ENCODE measurements around the gene PLXDC1.

Gene PLXDC1

GRCh38 chr17:39151150-39151942 lies at the start of gene PLXDC1:
Gene PLXDC1 (minus strand): TSS chr17:39151637. CDS start chr17:39151437, 200 bp downstream.
- DNase-seq, result no peak

- DNase-seq, result no peak
Observed at GRCh38 chr17:39200957-39201510, 49.6 kb upstream of the PLXDC1 start.

DNA sequence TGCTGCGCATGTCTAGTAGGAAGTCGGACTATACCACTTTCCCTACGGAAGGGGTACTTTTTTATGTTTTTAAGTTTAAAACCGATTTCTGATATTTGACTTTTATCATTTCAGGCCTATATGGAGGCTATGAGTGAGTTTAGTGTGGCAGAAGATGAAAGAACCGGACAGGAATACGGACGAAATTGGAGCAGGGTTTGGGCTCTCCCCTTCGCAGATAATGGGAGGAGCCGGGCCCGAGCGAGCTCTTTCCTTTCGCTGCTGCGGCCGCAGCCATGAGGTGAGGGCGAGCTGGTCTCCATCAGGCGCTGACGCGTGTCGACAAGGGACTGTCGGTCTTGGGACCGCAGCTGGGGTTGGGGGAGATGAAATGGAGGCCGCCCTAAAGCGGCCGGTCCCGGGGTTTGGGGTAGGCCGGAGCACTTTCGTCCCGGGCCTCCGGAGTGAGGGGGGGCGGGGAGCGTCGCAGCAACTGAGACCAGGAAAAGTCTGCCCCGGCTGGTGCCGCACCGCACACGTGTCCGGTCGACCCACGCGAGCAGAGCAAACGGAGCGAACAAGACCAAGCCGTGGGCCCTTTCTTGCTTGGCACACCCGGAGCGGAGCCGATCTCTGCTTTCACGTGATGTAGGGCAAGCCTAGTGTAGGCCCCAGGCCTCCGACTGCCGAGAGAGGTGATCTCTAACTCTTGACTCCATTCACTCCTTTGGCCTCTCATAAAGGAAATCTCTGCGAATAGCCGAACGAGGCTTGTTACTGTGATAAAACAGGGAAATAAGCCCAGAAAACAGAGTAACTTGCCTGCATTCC lies 48.8 kb upstream of the PLXDC1 start, which contains the start of gene RPL19:
Gene RPL19 (plus strand): TSS at position 214 of the 810 bp plus-strand sequence. CDS start 62 bp downstream, at position 276.
- DNase-seq, result no peak

DNA sequence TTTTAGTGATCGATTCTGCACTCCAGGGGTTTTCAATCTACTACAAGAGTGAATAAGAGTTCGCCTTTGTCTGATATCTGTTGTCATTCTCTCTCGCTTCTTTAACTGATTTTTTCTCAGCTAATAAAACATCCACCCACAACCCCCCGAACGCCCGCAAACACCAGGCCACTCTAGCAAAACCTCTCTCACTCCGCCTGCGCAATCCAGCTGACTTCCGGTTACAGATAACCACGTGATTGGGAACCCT lies 48.3 kb upstream of the PLXDC1 start:
- DNase-seq, result peak; percentile 85

DNA sequence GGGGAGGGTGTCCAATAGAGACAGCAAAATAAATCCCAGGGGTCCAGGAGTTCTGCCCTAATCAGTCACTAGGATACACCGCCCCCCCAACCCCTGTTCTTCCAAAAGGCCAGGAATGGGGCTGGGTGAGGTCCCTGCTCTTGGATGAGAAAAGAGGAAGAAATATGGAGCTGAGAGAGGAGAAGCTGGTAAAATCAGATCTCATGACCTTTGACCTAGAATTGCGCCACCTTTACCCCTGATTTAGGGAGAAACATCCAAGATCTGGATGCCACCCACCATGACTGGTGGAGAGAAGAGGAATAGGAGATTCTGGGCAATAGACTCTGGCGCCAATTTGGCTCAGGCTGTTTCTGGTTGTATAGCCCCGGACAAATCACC lies 46.7 kb upstream of the PLXDC1 start:
- DNase-seq, result no peak

- peak; percentile 79 for DNase-seq
Observed at GRCh38 chr17:39197380-39198185, 46.1 kb upstream of the PLXDC1 start, which contains the start of gene CACNB1. Gene CACNB1 (minus strand): TSS chr17:39197669. CDS start chr17:39197495, 174 bp downstream.

DNA sequence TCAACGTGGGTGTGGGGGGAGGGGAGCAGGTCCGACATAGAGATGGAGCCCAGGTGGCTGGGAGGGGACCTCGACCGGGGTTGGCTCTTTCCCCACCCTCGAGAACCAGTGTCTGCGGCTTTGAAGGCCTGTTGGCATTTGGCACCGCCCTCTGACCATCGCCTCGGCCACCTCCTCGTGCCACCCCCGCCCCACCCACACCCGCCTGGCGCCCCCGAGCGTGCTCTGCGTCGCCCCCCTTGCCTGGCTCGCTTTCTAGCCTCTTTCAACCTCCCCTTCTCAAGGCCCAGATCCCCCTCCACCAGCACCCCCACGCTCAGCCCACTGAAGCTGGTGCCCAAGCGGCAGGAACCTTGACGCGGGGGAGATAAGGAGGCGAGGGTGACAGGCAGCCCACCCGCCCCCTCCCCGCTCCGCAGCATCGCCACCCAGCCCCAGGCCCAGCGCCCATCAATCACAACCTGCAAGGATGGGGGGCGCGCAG lies 45.4 kb upstream of the PLXDC1 start:
- peak; percentile 48 for DNase-seq

GRCh38 chr17:39196241-39196807 lies 44.9 kb upstream of the PLXDC1 start:
- no peak for DNase-seq

DNA sequence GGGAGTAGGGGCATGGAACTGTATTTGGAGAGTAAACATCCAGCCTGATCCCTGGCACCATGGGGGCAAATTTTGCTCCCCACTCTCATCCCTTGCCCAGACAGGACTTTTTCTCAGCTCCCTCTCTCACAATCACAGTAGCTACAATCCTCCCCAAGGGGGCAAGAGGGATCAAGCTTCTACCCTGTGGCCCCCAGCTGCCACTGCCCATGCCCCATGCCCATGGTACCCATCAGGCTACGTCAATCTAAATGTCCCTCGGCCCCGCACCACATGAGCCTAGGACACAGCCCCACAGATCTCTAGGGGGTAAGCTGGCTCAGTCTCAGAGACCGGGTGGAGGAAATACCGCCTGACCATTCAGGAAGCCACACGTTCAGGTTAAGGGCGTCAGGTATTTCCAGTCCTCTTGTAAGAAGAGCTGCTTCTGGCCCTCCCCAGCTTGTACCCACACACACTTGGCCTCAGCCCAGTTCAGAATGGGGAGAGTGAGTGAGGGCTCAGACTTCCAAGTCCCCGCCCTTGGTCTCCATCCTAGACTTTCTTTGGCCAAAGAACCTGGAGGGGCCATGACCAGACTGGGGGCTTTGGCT lies 44.2 kb upstream of the PLXDC1 start:
- no peak for DNase-seq

- no peak for DNase-seq
Observed at GRCh38 chr17:39194985-39195524, 43.6 kb upstream of the PLXDC1 start.

DNA sequence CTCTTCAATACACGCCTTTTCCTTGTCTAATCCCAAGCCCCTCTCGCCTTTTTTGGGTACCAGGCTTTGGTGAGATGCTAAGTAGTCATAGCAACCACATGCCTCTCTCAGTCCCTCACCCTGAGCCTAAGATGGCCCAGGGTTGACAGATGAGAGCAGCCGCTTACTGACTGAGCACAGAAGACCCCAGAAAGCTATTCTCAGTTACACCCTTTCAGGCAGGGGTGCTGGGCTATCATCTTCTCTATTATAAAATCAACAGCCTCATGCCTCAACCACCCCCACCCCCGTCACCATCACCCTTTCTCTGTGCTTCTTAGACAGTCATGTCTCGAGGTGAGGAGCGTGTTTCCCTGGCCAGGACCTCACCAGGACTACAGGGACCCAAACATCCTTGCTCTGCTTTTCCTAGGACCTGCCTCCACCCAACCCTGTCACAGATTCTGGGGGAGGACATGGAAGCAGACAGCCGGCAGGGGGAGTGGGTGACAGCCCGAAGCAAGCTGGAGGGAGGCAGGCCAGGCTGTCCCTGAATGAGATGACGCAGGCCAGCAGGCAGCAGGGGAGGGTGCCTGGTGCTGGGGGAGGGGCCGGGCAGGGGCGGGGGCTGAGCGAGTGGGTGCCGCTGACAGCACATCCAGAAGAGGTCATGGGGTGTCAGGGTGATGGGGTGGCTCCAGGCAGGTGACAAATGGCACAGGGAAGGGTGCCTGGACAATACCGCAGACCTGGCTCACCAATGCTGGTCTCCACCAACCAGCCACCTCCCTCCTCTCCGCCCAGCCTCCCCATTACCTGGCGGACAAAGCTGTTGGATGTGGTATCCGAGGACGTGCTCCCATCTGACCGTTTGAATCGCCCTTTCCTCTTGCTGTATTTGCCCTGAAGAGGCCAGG lies 42.9 kb upstream of the PLXDC1 start:
- no peak for DNase-seq

DNA sequence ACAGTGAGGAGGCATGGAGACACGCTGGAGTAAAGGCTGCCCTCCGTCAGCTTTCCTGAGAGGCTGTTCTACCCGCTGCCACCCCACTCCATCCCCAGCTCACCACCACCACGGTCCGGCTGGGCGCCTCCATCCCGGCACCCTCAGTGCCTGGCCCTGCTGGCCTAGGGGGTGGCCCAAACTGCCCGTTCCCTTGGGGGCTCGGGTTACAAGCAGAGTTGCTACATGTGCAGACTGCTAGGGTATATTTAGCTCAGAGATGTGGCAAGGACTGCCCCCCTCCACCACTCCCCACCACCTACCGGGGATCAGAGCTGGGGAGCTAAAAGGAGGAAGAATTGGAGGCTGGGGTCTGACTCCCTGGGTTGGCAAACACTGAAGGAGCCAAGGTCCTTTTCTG lies 41.9 kb upstream of the PLXDC1 start:
- no peak for DNase-seq

DNA sequence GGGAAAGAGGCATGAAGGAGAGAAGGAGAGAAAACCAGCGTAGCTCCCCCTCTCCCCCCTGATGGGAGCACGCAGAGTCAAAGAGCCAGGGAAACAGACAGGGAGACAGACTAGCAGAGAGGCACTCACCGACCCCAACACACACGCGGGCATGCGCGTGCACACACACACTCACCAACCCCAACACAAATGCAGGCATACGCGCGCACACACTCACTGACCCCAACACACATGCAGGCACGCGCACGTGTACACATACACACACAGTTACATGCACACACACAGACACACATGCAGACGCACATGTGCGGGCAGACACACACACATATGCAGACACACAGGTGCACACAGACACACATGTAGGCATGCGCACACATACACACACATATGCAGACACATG lies 41.5 kb upstream of the PLXDC1 start:
- no peak for DNase-seq

DNA sequence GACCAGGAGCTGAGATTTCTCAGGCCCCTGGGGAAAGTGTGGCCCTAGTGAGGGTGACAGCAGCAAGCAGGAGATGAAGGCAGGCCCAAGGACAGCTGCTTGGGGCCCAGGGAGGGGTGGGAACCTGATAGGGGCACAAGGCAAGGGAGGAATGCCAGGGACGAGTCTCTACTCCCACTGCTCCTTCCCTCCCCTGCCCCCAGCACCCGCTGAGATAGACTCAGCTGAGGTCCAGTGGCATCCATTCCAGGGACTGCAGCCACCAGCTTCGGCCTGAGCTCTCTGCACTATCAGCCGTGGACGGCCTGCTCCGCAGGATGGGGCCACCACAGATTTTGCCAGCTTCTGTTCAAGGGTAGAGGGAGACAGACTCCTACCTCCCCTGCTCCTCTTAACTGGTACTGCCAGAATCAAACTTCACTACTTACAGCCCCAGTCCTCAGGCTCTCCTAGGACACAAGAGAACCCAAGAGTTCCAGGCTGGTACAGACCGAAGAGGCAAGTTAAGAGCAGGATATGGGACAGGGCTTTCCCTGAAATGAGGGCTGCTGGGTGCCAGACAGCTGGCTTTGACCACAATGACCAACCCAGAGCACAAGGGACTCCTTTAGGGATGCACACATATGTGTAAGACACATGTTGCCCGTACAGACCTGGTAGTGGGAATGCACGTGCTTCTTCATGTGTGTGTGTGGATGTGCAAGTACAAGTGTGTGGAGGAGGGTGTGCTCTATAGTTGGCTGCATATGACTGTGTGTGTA lies 40.5 kb upstream of the PLXDC1 start:
- DNase-seq, result no peak

DNA sequence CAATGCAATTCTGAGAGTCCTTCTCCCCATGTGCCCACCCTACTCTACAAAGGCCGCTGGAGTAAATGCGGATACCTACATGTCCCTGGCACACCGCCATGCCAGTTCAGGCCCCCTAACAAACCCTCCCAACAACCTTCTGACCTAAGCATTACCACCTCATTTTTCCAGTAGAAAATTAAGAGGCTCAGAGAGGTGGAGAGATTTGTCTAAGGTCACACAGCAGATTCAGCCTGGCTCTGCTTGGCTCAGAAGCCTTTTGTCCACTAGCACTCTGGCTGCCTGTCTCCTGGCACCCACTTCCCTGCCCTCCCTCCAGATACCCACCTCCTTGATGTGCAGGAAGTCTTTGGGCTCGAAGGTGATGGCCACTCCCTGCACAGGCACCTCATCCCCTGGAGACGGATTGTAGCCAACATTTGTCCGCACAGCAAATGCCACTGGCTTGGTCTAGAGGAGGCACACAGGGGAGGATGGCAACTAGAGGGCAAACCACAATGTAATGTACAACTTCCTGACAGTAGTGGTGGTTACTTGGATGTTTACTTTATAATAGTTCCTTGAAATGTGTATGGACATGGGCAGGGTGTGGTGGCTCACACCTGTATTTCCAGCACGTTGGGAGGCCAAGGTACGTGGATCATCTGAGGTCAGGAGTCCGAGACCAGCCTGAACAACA lies 35.9 kb upstream of the PLXDC1 start:
- no peak for DNase-seq

DNA sequence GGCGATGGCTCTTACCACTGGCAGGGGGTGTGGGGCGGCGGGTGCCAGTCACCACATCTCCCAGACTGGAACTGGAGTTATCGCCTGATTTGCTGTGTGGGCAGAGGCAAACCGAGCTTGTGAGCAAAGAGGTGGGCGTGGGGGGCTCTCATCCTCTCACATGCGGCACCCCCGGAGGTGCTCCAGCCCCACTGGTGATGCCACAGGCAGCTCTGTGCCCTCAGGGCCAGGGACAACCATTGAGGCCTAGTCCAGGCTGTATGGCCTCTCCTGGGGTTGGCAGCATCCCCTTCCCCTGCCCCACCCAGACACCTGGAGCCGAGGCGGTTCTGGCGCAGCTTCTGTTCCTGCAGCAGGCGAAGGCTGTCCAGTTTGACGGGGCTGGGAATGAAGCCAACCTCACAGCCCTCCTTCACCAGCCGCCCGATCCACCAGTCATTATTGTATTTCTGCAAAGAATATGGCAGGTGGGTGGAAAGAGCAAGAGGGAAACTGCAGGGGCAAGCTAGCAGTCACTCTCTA lies 35.1 kb upstream of the PLXDC1 start:
- no peak for DNase-seq

- no peak for DNase-seq
Observed at GRCh38 chr17:39183720-39184119, 32.3 kb upstream of the PLXDC1 start.

DNA sequence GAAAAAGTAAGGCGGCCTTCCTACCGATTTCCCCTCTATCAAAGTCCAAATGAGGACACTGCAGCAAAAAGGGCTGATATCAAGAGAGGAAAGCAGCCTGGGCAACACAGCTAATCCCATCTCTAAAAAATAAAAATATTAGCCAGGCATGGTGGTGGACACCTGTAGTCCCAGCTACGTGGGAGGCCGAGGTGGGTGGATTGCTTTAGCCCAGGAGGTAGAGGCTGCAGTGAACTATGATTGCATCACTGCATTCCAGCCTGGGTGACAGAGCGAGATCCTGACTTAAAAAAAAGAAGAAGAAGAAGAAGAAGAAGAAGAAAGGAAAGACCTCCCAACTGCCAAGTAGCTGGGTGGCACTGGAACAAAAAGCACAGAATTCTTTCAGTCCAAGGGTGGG lies 31.6 kb upstream of the PLXDC1 start:
- no peak for DNase-seq

GRCh38 chr17:39181303-39181702 lies 29.9 kb upstream of the PLXDC1 start:
- no peak for DNase-seq
